Measurements from ENCODE around the gene PBX1.
"Not testable (repeated sequence)": the region's sequence is repeated elsewhere in the genome, so short reads cannot be mapped to it uniquely, and the experiment has no call there.

PBX1 gene

GRCh38 chr1:164558461-164559341, at the start of gene PBX1:
PBX1 (plus strand) TSS chr1:164559184.
- DNase-seq (ENCODE audit: low read depth in 3 of 3), result peak; percentile 34 to 73 (median 44)

GRCh38 chr1:164510435-164510834, 48.5 kb upstream of the PBX1 start:
- no peak for DNase-seq (ENCODE audit: low read depth in 3 of 3)

GRCh38 chr1:164511001-164511705, 47.8 kb upstream of the PBX1 start:
- DNase-seq (ENCODE audit: low read depth in 3 of 3), result no peak

- no peak for DNase-seq (ENCODE audit: low read depth in 3 of 3)
Observed at GRCh38 chr1:164515231-164515630, 43.8 kb upstream of the PBX1 start.

GRCh38 chr1:164515711-164516331, 43.2 kb upstream of the PBX1 start:
- DNase-seq (ENCODE audit: low read depth in 3 of 3), result no peak

GRCh38 chr1:164516591-164516990, 42.4 kb upstream of the PBX1 start:
- no peak for DNase-seq (ENCODE audit: low read depth in 3 of 3)

- DNase-seq (ENCODE audit: low read depth in 3 of 3), result no peak
Observed at GRCh38 chr1:164518692-164519332, 40.2 kb upstream of the PBX1 start.

- no peak for DNase-seq (ENCODE audit: low read depth in 3 of 3)
Observed at GRCh38 chr1:164519426-164519825, 39.6 kb upstream of the PBX1 start.

- DNase-seq (ENCODE audit: low read depth in 3 of 3), result no peak
Observed at GRCh38 chr1:164524810-164525209, 34.2 kb upstream of the PBX1 start.

- DNase-seq (ENCODE audit: low read depth in 3 of 3), result no peak
Observed at GRCh38 chr1:164534863-164535610, 23.9 kb upstream of the PBX1 start.

- DNase-seq (ENCODE audit: low read depth in 3 of 3), result not testable (repeated sequence)
Observed at GRCh38 chr1:164552463-164552988, 6.5 kb upstream of the PBX1 start.

GRCh38 chr1:164557270-164557669, 1.7 kb upstream of the PBX1 start:
- no peak for DNase-seq (ENCODE audit: low read depth in 3 of 3)

GRCh38 chr1:164559342-164560051, 513 bp downstream of the PBX1 start:
- no peak for DNase-seq (ENCODE audit: low read depth in 3 of 3)

GRCh38 chr1:164560121-164560541, 1.1 kb downstream of the PBX1 start:
- DNase-seq (ENCODE audit: low read depth in 3 of 3), result no peak

GRCh38 chr1:164560556-164560955, 1.6 kb downstream of the PBX1 start:
- DNase-seq (ENCODE audit: low read depth in 3 of 3), result no peak

- DNase-seq (ENCODE audit: low read depth in 3 of 3), result no peak
Observed at GRCh38 chr1:164561007-164561406, 2.0 kb downstream of the PBX1 start.

GRCh38 chr1:164561472-164561871, 2.5 kb downstream of the PBX1 start:
- DNase-seq (ENCODE audit: low read depth in 3 of 3), result no peak

- no peak for DNase-seq (ENCODE audit: low read depth in 3 of 3)
Observed at GRCh38 chr1:164562061-164562460, 3.1 kb downstream of the PBX1 start.

- no peak for DNase-seq (ENCODE audit: low read depth in 3 of 3)
Observed at GRCh38 chr1:164562511-164562910, 3.5 kb downstream of the PBX1 start.

GRCh38 chr1:164562947-164563520, 4.0 kb downstream of the PBX1 start:
- DNase-seq (ENCODE audit: low read depth in 3 of 3), result no peak

Data from stimulated activated CD4-positive, alpha-beta T cell treated with anti-CD3 and anti-CD28 coated beads, TNF-alpha, amount 100 ng/mL, for 24 hours (primary cell).